ENCODE data around the gene KDM7A. TPM values are rescaled to one million over a fixed set of nuclear protein-coding genes. Genes with fewer than 3 reads are reported as not detected.
"Not testable (repeated sequence)": the region's sequence is repeated elsewhere in the genome, so short reads cannot be mapped to it uniquely, and the experiment has no call there.

The KDM7A gene
- polyA plus RNA-seq, 1 of the 3 experiments (the other 2 are of a cell fraction), result 0.94 TPM

DNA sequence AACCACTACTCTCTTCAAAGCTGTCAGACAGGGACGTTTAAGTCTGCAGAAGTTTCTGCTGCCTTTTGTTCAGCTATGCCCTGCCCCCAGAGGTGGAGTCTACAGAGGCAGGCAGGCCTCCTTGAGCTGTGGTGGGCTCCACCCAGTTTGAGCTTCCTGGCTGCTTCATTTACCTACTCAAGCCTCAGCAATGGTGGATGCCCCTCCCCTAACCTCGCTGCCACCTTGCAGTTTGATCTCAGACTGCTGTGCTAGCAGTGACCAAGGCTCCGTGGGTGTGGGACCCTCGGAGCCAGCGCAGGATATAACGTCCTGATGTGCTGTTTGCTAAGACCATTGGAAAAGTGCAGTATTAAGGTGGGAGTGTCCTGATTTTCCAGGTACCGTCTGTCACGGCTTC lies 68.0 kb downstream of the KDM7A start:
- H3K9me2 ChIP-seq; H3F3A ChIP-seq (replicated peaks; ENCODE audit: insufficient read depth); H3K27ac ChIP-seq (ENCODE audit: low read depth in 2 of 2, low read length in 1 of 2); H3K79me2 ChIP-seq (ENCODE audit: insufficient read depth); H3K4me1 ChIP-seq (ENCODE audit: control insufficient read depth in 1 of 2, insufficient read depth in 2 of 2, low read depth in 1 of 2, low read length in 1 of 2); H2AFZ ChIP-seq (ENCODE audit: low read depth); H4K20me1 ChIP-seq (ENCODE audit: insufficient read depth); DNase-seq; H3K27me3 ChIP-seq (ENCODE audit: insufficient read depth); H3K9me3 ChIP-seq; H3K4me3 ChIP-seq (ENCODE audit: low read depth in 2 of 2, low read length in 1 of 2); H3K9ac ChIP-seq; H3K4me2 ChIP-seq; POLR2A ChIA-PET: not testable (repeated sequence)
- peaks cover 15 to 29% of the 10 kb centered on the region in 2 experiments for H3K36me3 ChIP-seq (replicated peaks in 1 of 2; ENCODE audit: control insufficient read depth in 1 of 2, insufficient read depth in 2 of 2, low read length in 1 of 2)
- CTCF ChIA-PET, result interaction anchor here (1.2 kb wide), 1 partner anchor 49 kb away, joined by 3 read pairs; no protein-coding TSS in a partner anchor
- WGBS (ENCODE audit: low lambda C conversion rate), result 90% methylated on average over 8 of the region's 8 CpGs

DNA sequence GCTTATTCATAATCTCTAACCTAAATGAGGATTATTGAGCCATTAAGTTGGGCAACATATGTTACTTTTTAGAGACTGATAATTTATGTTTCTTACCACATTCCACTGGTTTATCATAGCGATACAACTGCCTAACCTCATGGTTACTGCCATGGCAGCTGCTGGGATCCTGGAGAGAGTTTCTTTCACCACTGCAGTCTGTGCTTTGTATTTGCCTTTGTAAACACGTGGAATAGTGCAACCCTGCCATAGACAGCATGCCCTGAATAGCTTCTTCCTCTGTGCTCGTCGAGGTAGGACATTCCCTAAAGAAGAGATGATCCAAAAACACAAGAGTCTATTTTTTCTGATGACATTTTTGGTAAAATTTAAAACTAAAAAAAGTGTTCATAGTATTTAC lies 80.3 kb downstream of the KDM7A start:
- Histone ChIP-seq H3F3A (replicated peaks; ENCODE audit: insufficient read depth) (no peaks in the 10 kb centered on the region), H3K27ac (ENCODE audit: low read depth in 2 of 2, low read length in 1 of 2) (no peak overlapping the region), H3K9me3 (no peaks in the 10 kb centered on the region), H3K4me3 (ENCODE audit: low read depth in 2 of 2, low read length in 1 of 2) (no peak overlapping the region), H3K9ac (no peak overlapping the region), H3K4me1 (ENCODE audit: control insufficient read depth in 1 of 2, insufficient read depth in 2 of 2, low read depth in 1 of 2, low read length in 1 of 2) (no peaks in the 10 kb centered on the region), H3K9me2 (no peaks in the 10 kb centered on the region), H3K27me3 (ENCODE audit: insufficient read depth) (no peaks in the 10 kb centered on the region), H2AFZ (ENCODE audit: low read depth) (no peak overlapping the region), H4K20me1 (ENCODE audit: insufficient read depth) (no peaks in the 10 kb centered on the region), H3K4me2 (no peak overlapping the region), H3K36me3 (replicated peaks in 1 of 2; ENCODE audit: control insufficient read depth in 1 of 2, insufficient read depth in 2 of 2, low read length in 1 of 2) (peaks cover 39 to 55% of the 10 kb centered on the region in 2 experiments), H3K79me2 (ENCODE audit: insufficient read depth) (no peaks in the 10 kb centered on the region)
- 78% methylated on average over 4 of the region's 4 CpGs for WGBS (ENCODE audit: low lambda C conversion rate)
- ChIA-PET CTCF (interaction anchor here (0.9 kb wide), 1 partner anchor 230 kb away, joined by 3 read pairs; no protein-coding TSS in a partner anchor), POLR2A (no interaction called here)
- TF ChIP-seq MXI1 (IDR thresholded peaks at IDR 0.05; ENCODE audit: low read depth, low read length), result no peak
- TF ChIP-seq EZH2phosphoT487 (IDR thresholded peaks at IDR 0.05; ENCODE audit: borderline replicate concordance, low read depth), result no peak
- TF ChIP-seq, protein P1, sequence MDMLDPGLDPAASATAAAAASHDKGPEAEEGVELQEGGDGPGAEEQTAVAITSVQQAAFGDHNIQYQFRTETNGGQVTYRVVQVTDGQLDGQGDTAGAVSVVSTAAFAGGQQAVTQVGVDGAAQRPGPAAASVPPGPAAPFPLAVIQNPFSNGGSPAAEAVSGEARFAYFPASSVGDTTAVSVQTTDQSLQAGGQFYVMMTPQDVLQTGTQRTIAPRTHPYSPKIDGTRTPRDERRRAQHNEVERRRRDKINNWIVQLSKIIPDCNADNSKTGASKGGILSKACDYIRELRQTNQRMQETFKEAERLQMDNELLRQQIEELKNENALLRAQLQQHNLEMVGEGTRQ (IDR thresholded peaks at IDR 0.05; ENCODE audit: borderline replicate concordance, low read depth, low read length), result no peak
- TF ChIP-seq, protein P2, sequence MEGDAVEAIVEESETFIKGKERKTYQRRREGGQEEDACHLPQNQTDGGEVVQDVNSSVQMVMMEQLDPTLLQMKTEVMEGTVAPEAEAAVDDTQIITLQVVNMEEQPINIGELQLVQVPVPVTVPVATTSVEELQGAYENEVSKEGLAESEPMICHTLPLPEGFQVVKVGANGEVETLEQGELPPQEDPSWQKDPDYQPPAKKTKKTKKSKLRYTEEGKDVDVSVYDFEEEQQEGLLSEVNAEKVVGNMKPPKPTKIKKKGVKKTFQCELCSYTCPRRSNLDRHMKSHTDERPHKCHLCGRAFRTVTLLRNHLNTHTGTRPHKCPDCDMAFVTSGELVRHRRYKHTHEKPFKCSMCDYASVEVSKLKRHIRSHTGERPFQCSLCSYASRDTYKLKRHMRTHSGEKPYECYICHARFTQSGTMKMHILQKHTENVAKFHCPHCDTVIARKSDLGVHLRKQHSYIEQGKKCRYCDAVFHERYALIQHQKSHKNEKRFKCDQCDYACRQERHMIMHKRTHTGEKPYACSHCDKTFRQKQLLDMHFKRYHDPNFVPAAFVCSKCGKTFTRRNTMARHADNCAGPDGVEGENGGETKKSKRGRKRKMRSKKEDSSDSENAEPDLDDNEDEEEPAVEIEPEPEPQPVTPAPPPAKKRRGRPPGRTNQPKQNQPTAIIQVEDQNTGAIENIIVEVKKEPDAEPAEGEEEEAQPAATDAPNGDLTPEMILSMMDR (IDR thresholded peaks at IDR 0.05), result no peak
- DNase-seq, result no peak

DNA sequence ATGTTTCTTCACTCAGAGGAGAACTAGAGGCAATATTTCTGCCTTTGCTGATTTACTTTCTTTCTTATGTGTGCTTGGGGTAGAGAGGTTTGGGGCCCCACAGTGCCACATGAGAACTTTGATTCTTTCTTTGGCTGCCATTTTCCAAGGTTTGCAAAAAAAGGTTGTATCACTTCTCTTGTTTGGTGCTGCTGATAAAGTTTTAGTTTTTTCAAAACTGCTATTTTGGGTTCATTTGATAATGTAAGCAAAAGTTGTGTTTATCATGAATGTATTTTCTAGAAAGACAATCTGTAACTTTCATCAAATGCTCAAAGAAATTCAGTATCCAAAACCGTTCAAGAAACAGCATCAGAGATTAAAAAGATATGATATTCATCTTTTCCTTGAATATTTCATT lies 83.4 kb downstream of the KDM7A start:
- Histone ChIP-seq H3K9me2 (no peaks in the 10 kb centered on the region), H3K9me3 (no peaks in the 10 kb centered on the region), H3K27me3 (ENCODE audit: insufficient read depth) (no peaks in the 10 kb centered on the region), H3K79me2 (ENCODE audit: insufficient read depth) (no peaks in the 10 kb centered on the region), H3K4me3 (ENCODE audit: low read depth in 2 of 2, low read length in 1 of 2) (no peak overlapping the region), H3K9ac (no peak overlapping the region), H3K27ac (ENCODE audit: low read depth in 2 of 2, low read length in 1 of 2) (no peak overlapping the region), H3K36me3 (replicated peaks in 1 of 2; ENCODE audit: control insufficient read depth in 1 of 2, insufficient read depth in 2 of 2, low read length in 1 of 2) (peaks cover 50 to 68% of the 10 kb centered on the region in 2 experiments), H4K20me1 (ENCODE audit: insufficient read depth) (no peaks in the 10 kb centered on the region), H3K4me2 (no peak overlapping the region), H2AFZ (ENCODE audit: low read depth) (no peak overlapping the region), H3K4me1 (ENCODE audit: control insufficient read depth in 1 of 2, insufficient read depth in 2 of 2, low read depth in 1 of 2, low read length in 1 of 2) (no peaks in the 10 kb centered on the region), H3F3A (replicated peaks; ENCODE audit: insufficient read depth) (no peaks in the 10 kb centered on the region)
- WGBS (ENCODE audit: low lambda C conversion rate), result 78% methylated on average over 1 of the region's 1 CpG
- no peak for DNase-seq
- ChIA-PET POLR2A (no interaction called here), CTCF (interaction anchor here (1.0 kb wide), 1 partner anchor 31 kb away, joined by 3 read pairs; no protein-coding TSS in a partner anchor)
- TF ChIP-seq EP300 (IDR thresholded peaks at IDR 0.05; ENCODE audit: borderline replicate concordance in 1 of 2, low read depth in 1 of 2, low read length in 1 of 2) (no peak), SMC3 (IDR thresholded peaks at IDR 0.05; ENCODE audit: low read depth, low read length) (no peak), SIN3A (IDR thresholded peaks at IDR 0.05; ENCODE audit: borderline replicate concordance, low read depth, low read length) (no peak), RCOR1 (IDR thresholded peaks at IDR 0.05; ENCODE audit: low read length) (no peak), TCF12 (IDR thresholded peaks at IDR 0.05) (no peak), RFX5 (IDR thresholded peaks at IDR 0.05; ENCODE audit: low read length) (no peak), RXRA (IDR thresholded peaks at IDR 0.05; ENCODE audit: borderline replicate concordance, low read depth) (no peak), EZH2phosphoT487 (IDR thresholded peaks at IDR 0.05; ENCODE audit: borderline replicate concordance, low read depth) (no peak), MXI1 (IDR thresholded peaks at IDR 0.05; ENCODE audit: low read depth, low read length) (no peak), MEF2A (IDR thresholded peaks at IDR 0.05; ENCODE audit: borderline replicate concordance, low read depth) (no peak), NFIC (IDR thresholded peaks at IDR 0.05; ENCODE audit: borderline replicate concordance) (no peak)
